H1 (cell line): ENCODE data around the gene CD81. TPM values are rescaled to one million over a fixed set of nuclear protein-coding genes. Genes with fewer than 3 reads are reported as not detected.

Experiments used
- POU5F1 ChIP-seq: IDR thresholded peaks from 2 replicates; pipeline ENCODE4 v1.6.1; 2011; ENCODE audit warnings: low read depth, mild to moderate bottlenecking, low read length, moderate library complexity
- TAF1 ChIP-seq: IDR thresholded peaks from 2 replicates; pipeline ENCODE4 v1.6.1; 2011; ENCODE audit warnings: mild to moderate bottlenecking, low read depth, low read length
- polyA plus RNA-seq, 7 experiments: library from polyadenylated mRNA; depleted of rRNA in 3 of 7; stranded (reverse) in 5 of 7; unstranded in 2 of 7; fragments of >200 nt in 5 of 7; fragments of 200-250 nt in 2 of 7; gene quantifications; 1 replicate in 5 of 7; 2 replicates in 1 of 7; 4 replicates in 1 of 7; pipeline versions ENCODE4 v1.2.1 to v1.2.3, GENCODE V29; 2011 to 2013; ENCODE audit warnings: missing spikeins in 2 of 7, mixed read lengths in 2 of 7
- total RNA-seq: library from RNA; stranded (reverse); fragmentation: NEBNext Ultra II Directional; extraction: Animal tissue kit (Norgen Biotek cat#: 25700); gene quantifications from 2 replicates; pipeline ENCODE4 v1.2.1, GENCODE V29; 2021

Gene CD81
- total and polyA plus RNA-seq, 2 of the 8 experiments (the other 6 are each of a cell fraction or from before 2014, with no cell fraction given) = 238 to 309 TPM

DNA sequence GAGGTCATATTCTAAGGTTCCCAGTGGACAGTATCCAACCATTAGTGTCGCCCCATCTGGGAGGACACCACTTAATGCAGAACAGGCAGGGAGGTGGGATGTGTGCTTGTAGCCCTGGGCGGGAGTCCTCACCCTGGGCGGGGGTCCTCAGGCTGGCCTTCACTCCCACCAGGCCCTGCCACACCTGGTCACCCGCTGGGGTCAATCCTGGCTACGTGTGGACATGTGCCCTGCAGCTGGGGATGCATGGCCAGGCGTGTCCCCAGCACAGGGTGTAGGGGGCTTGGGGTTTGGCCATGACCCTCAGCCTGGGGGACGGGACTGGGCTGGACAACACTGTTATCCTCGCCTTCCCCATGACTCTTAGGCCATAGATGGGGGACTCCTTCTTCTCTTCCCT is 48.4 kb downstream of the CD81 start (continued):
- TF ChIP-seq POU5F1 (no peak), TAF1 (no peak)
